ENCODE measurements around the gene PCBD1. TPM values are rescaled to one million over a fixed set of nuclear protein-coding genes. Genes with fewer than 3 reads are reported as not detected.
A peak's percentile ranks its signal among the peaks of the same experiment; 100 is the strongest.

PCBD1 gene
- polyA plus RNA-seq, 4 donors: 45.6 to 129 (median 112) TPM

GRCh38 chr10:70905071-70906021 lies 17.0 kb upstream of the PCBD1 start:
- DNase-seq (ENCODE audit: low read depth in 4 of 4, low spot score in 3 of 4): no peak

- DNase-seq (ENCODE audit: low read depth in 4 of 4, low spot score in 3 of 4): no peak
These were observed 15.0 kb upstream of the PCBD1 start for GRCh38 chr10:70903262-70903921.

GRCh38 chr10:70902661-70903261 lies 14.4 kb upstream of the PCBD1 start:
- no peak for DNase-seq (ENCODE audit: low read depth in 4 of 4, low spot score in 3 of 4)

DNA sequence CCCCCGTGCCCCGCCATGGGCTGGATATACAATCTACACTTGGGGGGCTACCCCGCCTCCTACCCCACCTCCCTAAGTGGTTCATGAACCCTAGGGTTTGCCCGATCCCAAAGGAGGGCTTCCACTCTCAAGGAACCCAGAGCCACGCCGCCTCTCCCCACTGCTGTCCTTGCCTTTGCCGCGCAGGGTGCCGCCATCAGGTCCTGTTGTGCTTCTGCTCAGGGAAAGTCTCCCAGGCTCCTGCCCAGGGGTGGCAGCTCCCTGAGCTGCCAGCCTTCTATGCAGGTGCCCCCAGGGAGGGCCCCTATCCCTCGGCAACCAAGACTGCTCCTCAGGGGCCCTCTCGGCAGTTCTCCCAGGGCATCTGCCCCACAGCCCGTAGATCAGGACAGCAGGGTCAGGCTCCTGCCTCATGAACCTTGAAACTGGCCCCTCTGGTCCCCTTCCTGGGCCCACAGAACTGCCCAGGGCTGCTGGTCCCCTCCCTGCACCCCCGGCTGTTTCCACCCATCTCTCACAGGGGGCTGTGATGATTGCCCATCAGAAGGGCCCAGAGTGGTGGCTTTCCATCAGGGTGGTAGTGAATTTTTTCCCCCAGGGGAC lies 13.0 kb upstream of the PCBD1 start:
- no peak for DNase-seq (ENCODE audit: low read depth in 4 of 4, low spot score in 3 of 4)

GRCh38 chr10:70899096-70899495 lies 10.7 kb upstream of the PCBD1 start:
- no peak for DNase-seq (ENCODE audit: low read depth in 4 of 4, low spot score in 3 of 4)

GRCh38 chr10:70898687-70899086 lies 10.3 kb upstream of the PCBD1 start:
- no peak for DNase-seq (ENCODE audit: low read depth in 4 of 4, low spot score in 3 of 4)

DNA sequence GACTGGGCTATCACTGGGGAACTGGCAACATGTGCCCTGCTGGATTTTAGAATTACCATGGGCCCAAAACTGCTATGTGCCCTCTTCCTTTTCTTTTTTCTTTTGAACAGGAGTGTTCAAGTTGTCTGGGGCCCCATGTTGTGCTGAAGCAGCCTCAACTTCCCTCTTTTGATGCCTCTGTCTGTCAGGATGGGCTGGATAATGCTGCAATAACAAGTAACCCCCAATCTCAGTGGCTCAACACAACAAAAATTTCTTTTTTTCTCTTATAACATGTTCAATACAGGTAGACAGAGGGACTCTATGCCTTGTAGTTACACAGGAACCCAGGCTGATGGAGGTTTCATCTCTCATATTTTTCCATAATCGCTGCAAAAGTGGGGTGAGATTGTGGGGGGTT lies 8.2 kb upstream of the PCBD1 start:
- DNase-seq (ENCODE audit: low read depth in 4 of 4, low spot score in 3 of 4): no peak

- no peak for DNase-seq (ENCODE audit: low read depth in 4 of 4, low spot score in 3 of 4)
These were observed 6.1 kb upstream of the PCBD1 start for GRCh38 chr10:70894416-70894815.

DNA sequence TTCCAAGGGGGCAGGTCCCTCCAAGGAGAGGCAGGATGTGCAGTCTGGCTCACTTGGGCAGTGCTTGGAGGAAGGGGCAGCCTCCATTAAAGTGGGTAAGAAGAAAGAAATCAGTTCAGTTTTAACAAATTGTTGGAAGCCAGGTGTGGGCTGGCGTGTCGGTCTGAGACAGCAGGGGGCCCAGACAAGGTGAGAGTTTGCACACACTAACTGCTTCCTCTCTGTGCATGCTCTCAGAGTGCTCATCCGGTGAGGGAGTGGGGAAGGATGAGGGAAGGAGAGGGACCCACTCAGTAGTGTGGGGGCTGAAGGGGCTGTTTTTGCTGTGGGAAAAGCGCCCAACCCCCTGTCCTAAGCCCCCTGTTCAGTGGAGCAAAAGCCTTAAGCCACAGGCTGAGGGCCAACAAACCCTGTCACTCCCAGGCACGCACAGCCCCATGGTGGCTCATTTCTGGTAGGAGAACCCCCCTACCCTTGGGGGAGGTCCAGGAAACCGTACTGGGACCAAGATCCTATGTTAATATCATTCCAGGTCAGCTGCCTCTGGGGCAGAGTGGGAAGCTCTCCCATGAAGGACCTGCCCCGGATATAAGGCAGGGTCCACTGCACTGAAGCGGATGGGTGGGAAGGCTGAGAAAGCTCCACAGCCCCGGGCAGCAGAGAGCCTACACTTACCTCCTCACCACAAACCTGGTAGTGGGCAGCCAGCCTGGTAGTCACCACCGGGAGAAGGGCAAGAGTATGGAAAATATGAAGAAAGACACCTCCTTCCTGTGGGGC lies 5.1 kb upstream of the PCBD1 start:
- no peak for DNase-seq (ENCODE audit: low read depth in 4 of 4, low spot score in 3 of 4)

GRCh38 chr10:70892631-70893030 lies 4.3 kb upstream of the PCBD1 start:
- DNase-seq (ENCODE audit: low read depth in 4 of 4, low spot score in 3 of 4): no peak

GRCh38 chr10:70891627-70892026 lies 3.3 kb upstream of the PCBD1 start:
- no peak for DNase-seq (ENCODE audit: low read depth in 4 of 4, low spot score in 3 of 4)

GRCh38 chr10:70890917-70891431 lies 2.6 kb upstream of the PCBD1 start:
- DNase-seq (ENCODE audit: low read depth in 4 of 4, low spot score in 3 of 4): peak in 1 of 4 donors; percentile 43

- DNase-seq (ENCODE audit: low read depth in 4 of 4, low spot score in 3 of 4): no peak
These were observed 926 bp upstream of the PCBD1 start for GRCh38 chr10:70889291-70889690.

GRCh38 chr10:70886921-70887665 lies 1.3 kb downstream of the PCBD1 start:
- DNase-seq (ENCODE audit: low read depth in 4 of 4, low spot score in 3 of 4): no peak

DNA sequence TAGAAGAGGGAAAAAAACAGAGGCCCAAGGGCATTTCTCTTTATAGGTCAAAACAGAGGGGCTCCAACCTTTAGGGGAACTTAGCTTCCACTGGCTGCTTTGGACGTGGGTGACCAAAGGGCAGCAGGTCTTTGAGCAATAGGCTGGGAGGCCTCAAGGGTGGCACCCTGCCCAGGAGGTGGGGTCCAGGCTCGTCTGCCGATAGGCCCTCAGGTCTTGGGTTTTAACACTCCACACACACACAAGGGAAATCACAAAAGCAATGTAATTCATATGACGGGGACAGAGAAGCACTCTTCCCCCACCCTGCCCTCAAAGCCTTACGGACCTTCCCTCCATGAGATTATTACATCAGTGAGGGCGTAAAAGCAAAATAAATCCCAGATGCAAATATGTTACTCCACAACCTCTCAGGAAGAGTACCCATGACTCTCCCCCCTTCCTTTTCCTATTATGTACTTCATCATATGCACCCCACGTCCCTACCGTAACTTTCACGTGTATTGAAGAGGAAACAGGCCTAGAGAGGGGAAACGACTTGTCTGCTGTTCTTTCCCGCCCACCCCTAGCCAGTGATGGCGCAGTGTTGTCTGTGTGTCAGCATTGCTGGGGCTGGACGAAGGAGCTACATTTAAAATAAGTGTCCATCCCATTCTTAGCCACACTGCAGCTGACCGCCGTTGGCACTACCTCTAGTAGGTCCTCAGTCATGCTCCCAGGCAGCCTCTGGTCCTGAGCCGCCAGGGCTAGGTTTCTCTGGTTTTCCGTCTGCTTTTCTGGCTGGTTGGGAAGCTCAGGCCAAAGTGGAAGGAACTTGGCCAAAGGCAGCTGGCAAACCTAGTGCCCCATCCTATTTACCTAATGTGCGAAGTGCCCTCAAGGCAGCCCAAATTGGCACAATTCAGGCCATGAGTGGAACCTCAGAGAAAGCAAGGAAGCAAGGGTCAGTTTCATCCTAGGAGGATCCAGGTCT lies 2.1 kb downstream of the PCBD1 start:
- DNase-seq (ENCODE audit: low read depth in 4 of 4, low spot score in 3 of 4): no peak

DNA sequence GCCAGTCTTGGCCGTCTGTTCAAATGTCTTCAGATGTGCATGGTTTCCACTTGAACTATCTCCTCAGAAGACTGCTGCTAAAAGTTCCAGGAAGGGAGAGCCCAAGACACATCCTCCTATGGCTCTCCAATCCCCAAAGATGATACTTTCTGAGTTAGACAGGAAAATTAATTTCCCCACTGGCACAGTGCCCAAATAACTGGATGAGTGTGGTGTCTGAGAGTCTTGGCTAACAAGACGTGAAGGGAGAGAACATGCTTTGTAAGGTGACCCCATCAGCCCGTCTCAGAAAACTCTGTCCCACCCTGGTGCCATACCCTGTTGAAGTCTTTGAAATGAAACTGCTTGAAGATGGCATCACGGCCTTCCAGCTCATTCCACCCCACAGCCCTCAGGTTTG lies 2.9 kb downstream of the PCBD1 start:
- no peak for DNase-seq (ENCODE audit: low read depth in 4 of 4, low spot score in 3 of 4)

GRCh38 chr10:70884741-70885140 lies 3.6 kb downstream of the PCBD1 start:
- DNase-seq (ENCODE audit: low read depth in 4 of 4, low spot score in 3 of 4): no peak

GRCh38 chr10:70880077-70880534 lies 8.3 kb downstream of the PCBD1 start:
- peak in 3 of 4 donors; percentile 61 to 65 (median 62) for DNase-seq (ENCODE audit: low read depth in 4 of 4, low spot score in 3 of 4)
